Subcutaneous adipose tissue (tissue), 4 donors: ENCODE data around the gene MLLT11. TPM values are rescaled to one million over a fixed set of nuclear protein-coding genes. Genes with fewer than 3 reads are reported as not detected.

ENCODE experiments used
- total RNA-seq, 4 donors: library from RNA; depleted of rRNA; stranded (reverse); fragments of >200 nt; gene quantifications; one replicate each; pipeline ENCODE4 v1.1.0, GENCODE V29; 2016
- TF ChIP-seq, protein P1 (sequence below): fragments of 450-650 bp; IDR thresholded peaks from one replicate; pipeline ENCODE4 v1.5.1; 2016; ENCODE audit warnings: low read depth, mild to moderate bottlenecking, control low read depth, antibody characterized with exemption, moderate library complexity

The MLLT11 gene
- total RNA-seq, 4 donors from 2014 or later, result 0.19 to 1.5 (median 0.45) TPM

DNA sequence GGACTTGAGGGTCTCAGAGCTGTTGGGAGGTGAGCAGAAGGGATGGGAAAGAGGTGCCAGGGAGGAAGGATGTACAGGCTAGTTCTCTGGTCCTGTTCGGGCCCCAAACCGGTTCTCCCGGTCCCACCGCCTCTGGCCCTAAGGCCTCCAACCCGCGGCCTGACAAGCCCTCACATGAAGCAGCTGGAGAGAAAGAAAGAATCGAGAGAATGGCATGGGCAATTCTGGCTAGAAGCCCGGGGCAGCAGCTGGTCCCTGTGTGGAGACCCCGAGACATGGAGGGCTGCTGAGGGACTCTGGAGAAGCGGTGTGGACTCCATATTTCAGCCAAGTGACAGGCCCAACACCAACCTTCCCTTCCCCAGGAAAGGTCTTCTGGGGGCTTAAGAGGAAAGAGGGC lies 1.5 kb upstream of the MLLT11 start:
- TF ChIP-seq, protein P1, sequence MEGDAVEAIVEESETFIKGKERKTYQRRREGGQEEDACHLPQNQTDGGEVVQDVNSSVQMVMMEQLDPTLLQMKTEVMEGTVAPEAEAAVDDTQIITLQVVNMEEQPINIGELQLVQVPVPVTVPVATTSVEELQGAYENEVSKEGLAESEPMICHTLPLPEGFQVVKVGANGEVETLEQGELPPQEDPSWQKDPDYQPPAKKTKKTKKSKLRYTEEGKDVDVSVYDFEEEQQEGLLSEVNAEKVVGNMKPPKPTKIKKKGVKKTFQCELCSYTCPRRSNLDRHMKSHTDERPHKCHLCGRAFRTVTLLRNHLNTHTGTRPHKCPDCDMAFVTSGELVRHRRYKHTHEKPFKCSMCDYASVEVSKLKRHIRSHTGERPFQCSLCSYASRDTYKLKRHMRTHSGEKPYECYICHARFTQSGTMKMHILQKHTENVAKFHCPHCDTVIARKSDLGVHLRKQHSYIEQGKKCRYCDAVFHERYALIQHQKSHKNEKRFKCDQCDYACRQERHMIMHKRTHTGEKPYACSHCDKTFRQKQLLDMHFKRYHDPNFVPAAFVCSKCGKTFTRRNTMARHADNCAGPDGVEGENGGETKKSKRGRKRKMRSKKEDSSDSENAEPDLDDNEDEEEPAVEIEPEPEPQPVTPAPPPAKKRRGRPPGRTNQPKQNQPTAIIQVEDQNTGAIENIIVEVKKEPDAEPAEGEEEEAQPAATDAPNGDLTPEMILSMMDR, result no peak

DNA sequence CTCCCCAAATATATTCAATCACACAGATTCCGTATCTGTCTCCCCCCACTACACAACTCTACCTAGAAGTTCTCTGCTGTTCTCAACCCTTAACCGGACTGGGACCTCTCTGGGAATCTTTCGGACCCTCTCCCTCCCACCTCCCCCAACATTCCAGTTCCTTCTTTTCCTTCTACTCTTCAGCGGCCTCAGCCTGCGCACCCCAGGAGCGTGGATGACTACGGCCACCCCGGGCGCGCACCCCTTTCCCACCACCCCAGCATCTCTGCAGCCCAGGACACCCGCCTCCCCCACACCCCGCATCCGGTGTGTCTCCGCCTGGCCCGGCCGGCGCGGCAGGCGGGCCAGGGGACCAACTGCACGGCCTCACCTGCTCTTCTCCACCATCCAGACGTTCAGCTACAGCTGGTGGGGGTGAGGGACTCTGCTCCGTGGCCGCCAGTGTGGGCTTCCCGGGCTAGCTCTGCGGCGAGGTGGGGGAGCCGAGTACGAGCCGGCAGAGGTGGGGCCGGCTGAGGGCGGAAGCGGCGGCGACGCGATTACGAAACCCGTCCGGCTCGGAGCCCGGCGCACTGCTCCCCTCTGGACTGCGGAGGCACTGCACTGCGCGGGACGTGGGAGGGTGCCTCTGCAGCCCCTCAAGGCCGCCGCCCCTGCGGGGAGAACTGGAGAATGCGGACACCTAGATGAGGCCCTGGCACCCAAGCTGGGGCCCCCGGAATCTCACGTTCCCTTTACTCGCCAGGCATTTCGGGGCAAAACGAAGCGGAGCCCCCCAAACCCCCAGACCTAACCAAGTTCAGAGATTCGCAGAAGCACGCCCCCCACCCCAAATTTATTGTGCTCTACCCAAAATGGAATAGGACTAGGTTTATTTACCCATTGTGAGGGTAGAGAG lies 839 bp upstream of the MLLT11 start, which contains the start of gene CDC42SE1:
Gene CDC42SE1, minus strand, starts transcription at position 514 of the 898 bp plus-strand sequence. CDS start 3,892 bp downstream, outside the sequence.
- TF ChIP-seq, protein P1, result no peak

DNA sequence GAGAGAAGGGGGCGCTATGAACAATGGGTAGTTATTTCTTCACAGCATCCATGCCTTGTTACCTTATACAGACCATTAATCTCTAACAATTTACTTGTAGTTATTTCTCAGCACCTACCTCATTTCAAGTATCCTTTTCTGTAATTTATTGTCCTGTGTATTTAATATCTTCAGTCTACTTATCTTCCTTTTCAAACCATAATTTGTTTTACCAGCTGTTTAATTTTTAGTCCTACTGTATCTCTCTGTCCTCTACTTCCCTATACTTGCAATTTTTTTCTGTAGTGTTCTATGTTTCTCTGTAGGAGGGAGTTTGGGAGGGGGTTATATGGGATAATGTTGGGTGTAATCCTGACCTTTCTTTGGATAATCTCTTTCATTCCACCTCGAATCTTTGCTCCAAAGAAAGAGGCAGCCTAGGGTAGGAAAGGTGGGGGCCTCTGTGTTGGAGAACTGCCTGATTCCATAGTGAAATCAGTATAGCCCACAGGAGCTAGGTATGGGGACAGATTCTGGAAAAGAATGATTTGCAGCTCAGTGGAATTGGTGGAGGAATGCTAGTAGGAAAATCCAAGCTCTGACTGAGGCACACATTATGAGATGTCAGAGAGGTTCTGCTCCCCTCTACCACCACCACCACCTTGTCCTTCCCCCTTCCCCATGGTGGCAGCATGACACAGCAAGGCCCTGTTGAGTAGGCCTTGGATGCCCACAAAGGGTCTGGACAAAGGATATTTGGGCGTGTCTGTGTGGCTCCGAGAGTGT lies 642 bp downstream of the MLLT11 start:
- TF ChIP-seq, protein P1, result no peak

DNA sequence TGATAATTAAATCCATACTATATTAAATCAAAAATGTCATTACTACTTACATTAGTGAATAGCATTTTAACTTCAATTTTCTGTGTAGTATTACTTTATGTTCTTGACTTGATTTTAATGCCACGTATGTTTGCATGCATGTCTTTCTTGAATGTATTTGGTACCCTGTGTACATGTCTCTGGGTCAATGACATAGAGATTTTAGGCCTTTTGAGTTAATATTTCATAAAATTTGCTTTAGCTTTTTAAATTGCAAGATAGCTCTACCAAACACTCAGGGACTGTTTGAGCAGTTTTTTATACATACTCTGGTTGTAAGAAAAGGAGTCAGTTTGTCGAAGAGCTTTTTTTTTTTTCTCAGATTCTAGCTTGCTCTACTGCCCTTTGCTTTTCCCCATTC lies 1.5 kb downstream of the MLLT11 start:
- TF ChIP-seq, protein P1, result no peak

DNA sequence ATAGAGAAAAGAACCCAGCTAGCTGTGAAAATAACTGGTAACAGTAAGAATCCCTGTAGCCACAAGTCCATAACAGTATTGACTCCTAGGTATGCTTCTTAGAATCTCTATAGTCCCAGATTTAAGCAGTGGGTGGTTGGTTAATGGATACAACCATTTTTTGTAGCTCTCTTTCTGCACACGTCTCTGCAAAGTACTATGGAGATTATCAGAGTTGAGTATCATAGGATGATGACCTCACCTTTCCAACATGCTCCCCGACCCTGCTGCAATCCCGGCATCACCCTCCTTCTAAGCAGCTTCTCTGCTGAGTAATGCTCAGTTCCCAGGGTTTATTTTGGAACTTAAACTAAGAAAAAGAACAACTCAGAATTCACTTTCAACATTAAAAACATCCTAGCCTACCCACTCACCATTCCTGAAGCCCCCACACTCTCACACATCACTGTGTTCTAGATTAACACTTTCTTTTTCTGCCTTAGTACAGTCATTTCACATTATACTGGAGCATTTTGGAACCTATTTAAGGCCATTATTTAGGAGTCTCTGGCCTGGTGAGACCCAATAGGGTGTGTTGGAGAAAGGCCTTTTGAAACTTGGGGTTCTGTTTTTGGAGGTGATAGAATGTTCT lies 2.7 kb downstream of the MLLT11 start:
- TF ChIP-seq, protein P1, result no peak

DNA sequence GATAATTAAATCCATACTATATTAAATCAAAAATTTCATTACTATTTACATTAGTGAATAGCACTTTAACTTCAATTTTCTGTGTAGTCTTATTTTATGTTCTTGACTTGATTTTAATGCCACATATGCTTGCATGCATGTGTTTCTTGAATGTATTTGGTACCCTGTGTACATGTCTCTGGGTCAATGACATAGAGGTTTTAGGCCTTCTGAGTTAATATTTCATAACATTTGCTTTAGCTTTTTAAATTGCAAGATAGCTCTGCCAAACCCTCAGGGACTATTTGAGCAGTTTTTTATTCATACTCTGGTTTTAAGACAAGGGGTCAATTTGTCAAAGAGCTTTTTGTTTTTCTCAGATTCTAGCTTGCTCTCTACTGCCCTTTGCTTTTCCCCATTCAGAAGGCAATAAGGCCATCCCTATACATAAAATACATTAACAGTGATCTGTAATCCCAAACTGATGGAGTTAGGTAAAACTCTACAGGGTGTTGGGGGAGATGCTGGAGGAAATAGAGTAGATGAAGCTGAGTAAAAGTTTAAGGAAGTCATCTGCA lies 5.0 kb downstream of the MLLT11 start:
- TF ChIP-seq, protein P1, result no peak
